ENCODE results near the gene NEURL4. TPM values are rescaled to one million over a fixed set of nuclear protein-coding genes. Genes with fewer than 3 reads are reported as not detected.

NEURL4 gene
- total RNA-seq, 1 donor from 2014 or later = 75.2 TPM

DNA sequence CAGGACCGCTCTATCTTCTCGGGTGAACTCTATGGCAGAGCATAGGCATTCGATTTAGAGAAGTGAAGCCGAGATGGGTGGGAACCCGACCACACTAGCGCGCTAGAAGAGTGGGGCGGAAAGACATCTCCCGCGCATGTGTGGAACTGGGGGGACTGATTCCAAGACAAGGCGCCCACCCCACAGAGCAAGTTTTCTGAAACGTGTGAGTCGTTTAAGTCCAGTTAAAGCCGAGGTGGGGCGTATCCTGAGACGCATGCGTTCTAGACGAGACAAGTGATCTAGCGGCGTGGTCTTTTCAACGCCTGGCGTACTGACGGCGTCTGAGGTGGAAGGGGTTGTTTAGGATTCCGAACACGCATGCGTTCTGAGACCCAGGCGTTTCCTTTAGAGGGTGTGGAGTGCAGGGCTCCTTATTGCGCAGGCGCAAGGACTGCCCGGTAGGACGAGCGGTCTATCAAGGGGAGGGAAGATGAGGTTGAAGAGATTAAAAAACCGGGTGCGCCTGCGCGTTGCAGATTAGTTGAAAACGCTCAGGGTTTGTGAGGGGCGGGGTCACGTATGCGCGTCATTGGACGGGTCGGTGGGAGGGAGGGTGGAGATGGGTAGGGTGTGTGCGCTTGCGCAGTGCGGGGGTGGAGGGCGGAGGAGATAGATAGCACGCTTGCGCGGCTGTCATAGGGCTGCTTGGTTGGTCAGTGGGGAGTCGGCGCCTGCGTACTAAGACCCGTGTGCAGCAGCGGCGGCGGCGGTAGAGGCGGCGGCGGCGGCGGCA lies 22.0 kb downstream of the NEURL4 start, which contains the start of gene EIF5A:
EIF5A (plus strand) TSS at position 718 of the 775 bp plus-strand sequence. CDS start 2,008 bp downstream, outside the sequence.
- peak; percentile 99 for DNase-seq (ENCODE audit: low spot score, unreplicated experiment)
- H3K9me3 Mint-ChIP-seq (ENCODE audit: low read depth) = no peaks in the 10 kb centered on the region
- peaks cover 17% of the 10 kb centered on the region for H3K36me3 Mint-ChIP-seq (ENCODE audit: insufficient read depth)

DNA sequence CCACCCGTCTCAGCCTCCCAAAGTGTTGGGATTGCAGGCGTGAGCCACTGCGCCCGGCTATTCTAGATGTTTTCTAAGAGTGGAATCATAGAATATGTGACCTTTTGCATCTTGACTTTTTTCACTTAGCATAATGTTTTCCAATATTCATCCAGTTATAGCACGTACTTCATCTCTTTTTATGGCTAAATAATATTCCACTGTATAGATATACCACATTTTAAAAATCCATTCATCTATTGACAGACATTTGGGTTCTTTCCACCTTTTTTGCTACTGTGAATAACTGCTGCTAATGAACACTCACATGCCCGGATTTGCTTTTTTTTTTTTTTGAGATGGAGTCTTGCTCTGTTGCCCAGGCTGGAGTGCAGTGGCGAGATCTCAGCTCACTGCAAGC lies 25.0 kb downstream of the NEURL4 start:
- Mint-ChIP-seq H3K36me3 (ENCODE audit: insufficient read depth) (peaks cover under 1% of the 10 kb centered on the region), H3K4me3 (ENCODE audit: low read depth) (no peak overlapping the region), H3K27ac (no peak overlapping the region), H3K4me1 (ENCODE audit: low read depth) (peaks cover 9% of the 10 kb centered on the region), H3K9me3 (ENCODE audit: low read depth) (no peaks in the 10 kb centered on the region), H3K27me3 (peaks cover 9% of the 10 kb centered on the region)
- no peak for TF ChIP-seq CTCF (IDR thresholded peaks at IDR 0.05; ENCODE audit: unreplicated experiment)
- DNase-seq (ENCODE audit: low spot score, unreplicated experiment) = no peak

More for the DNA sequence above, 22.0 kb downstream of the NEURL4 start, which contains the start of gene EIF5A:
- Mint-ChIP-seq H3K4me1 (ENCODE audit: low read depth) (peaks cover 19% of the 10 kb centered on the region), H3K4me3 (ENCODE audit: low read depth) (peak within 1 kb of the TSS; percentile 93), H3K27ac (peak within 1 kb of the TSS; percentile 99), H3K27me3 (no peaks in the 10 kb centered on the region)
- TF ChIP-seq CTCF (IDR thresholded peaks at IDR 0.05; ENCODE audit: unreplicated experiment) = no peak

DNA sequence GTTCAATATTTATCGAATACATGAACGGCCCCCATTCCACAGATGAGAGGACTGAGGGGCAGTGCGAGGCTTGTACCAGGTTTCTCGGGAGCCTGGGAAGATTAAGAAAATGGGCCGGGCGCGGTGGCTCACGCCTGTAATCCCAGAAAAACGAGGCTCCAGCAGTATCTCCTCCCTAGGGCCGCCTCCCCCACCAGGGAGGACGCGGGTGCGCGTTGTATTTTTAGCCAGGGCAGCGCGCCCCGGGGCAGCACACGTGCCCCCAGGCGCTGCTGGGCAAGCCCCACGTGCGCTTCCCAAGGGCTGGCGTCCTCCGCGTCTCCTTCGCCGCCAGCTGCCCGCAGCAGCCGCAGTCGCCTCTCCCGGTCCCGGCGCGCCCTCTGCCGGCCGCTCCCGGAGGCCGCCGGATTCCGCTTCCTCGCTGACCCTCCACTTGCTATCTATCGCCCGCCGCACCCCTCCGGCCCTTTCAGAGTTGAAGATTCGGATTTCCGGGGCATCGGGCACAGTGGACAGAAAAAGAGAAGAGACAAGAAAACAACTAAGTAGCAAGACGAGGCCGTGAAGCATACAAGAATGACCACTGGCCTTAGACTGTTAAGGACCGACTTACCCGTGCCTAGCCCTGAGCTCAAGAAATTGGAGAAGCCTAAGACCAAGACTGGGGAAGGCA lies 32.8 kb downstream of the NEURL4 start:
- no peaks in the 10 kb centered on the region for H3K36me3 Mint-ChIP-seq (ENCODE audit: insufficient read depth)
- peaks cover 8% of the 10 kb centered on the region for H3K4me1 Mint-ChIP-seq (ENCODE audit: low read depth)
- peak; percentile 86 for DNase-seq (ENCODE audit: low spot score, unreplicated experiment)
- H3K27ac Mint-ChIP-seq = no peak overlapping the region
- TF ChIP-seq CTCF (IDR thresholded peaks at IDR 0.05; ENCODE audit: unreplicated experiment) = peak; percentile 98
- H3K9me3 Mint-ChIP-seq (ENCODE audit: low read depth) = no peaks in the 10 kb centered on the region
- peaks cover 50% of the 10 kb centered on the region for H3K27me3 Mint-ChIP-seq
- H3K4me3 Mint-ChIP-seq (ENCODE audit: low read depth) = peak overlapping the region; percentile 11

- Mint-ChIP-seq H3K4me3 (ENCODE audit: low read depth) (peak overlapping the region; percentile 61), H3K36me3 (ENCODE audit: insufficient read depth) (no peaks in the 10 kb centered on the region), H3K9me3 (ENCODE audit: low read depth) (no peaks in the 10 kb centered on the region), H3K27ac (no peak overlapping the region), H3K27me3 (peaks cover 56% of the 10 kb centered on the region), H3K4me1 (ENCODE audit: low read depth) (peaks cover 8% of the 10 kb centered on the region)
- TF ChIP-seq CTCF (IDR thresholded peaks at IDR 0.05; ENCODE audit: unreplicated experiment) = peak; percentile 9
- no peak for DNase-seq (ENCODE audit: low spot score, unreplicated experiment)
Observed at GRCh38 chr17:7295230-7296180, 33.6 kb downstream of the NEURL4 start.

Data from progenitor cell of endocrine pancreas (in vitro differentiated cells).